IMR-90 (cell line): ENCODE data around the gene CD151. TPM values are rescaled to one million over a fixed set of nuclear protein-coding genes. Genes with fewer than 3 reads are reported as not detected.

Experiments used
- ATAC-seq: fragments of 200-7000 bp; cut with Tn5 transposase; 2 replicates; pipeline ENCODE4 v1.9.1; 2020; ENCODE audit warnings: low read depth, mild to moderate bottlenecking, moderate library complexity
- BruUV-seq: library from RNA; stranded (reverse); fragments of 400-500 nt; replicated peaks from 2 replicates; lab custom pipeline; 2021; lab: Mats Ljungman, UMichigan
- CTCF ChIA-PET: fragments of 300-600 bp; formaldehyde crosslinking; extraction: SDS; loops from one replicate; lab custom pipeline; 2021; ENCODE audit warnings: antibody characterized with exemption; lab: Yijun Ruan, JAX
- POLR2A ChIA-PET: fragments of 300-600 bp; sonication (Branson Sonifier 250); formaldehyde crosslinking; loops from one replicate; lab custom pipeline; 2022; ENCODE audit warnings: antibody characterized with exemption; ENCODE audit not compliant: unreplicated experiment; lab: Charles Lee
- DNase-seq: peaks from one replicate; pipeline ENCODE4 v3.0.0; 2013
- H2AFZ ChIP-seq: replicated peaks from 2 replicates; pipeline ENCODE3; 2013; ENCODE audit warnings: low read length, mild to moderate bottlenecking; ENCODE audit not compliant: poor library complexity
- H2AK5ac ChIP-seq: 2 replicates; pipeline ENCODE4 v1.6.1; 2013; ENCODE audit warnings: low read depth, low read length, inconsistent platforms
- H2AK9ac ChIP-seq: replicated peaks from 2 replicates; pipeline ENCODE3; 2013; ENCODE audit warnings: mild to moderate bottlenecking, low read depth, low read length, moderate library complexity; ENCODE audit not compliant: poor library complexity
- H2BK120ac ChIP-seq: 2 replicates; pipeline ENCODE4 v1.6.1; 2013; ENCODE audit warnings: low read depth, low read length, inconsistent platforms
- H2BK15ac ChIP-seq: 3 replicates; pipeline ENCODE4 v1.6.1; 2013; ENCODE audit warnings: low read depth, low read length, inconsistent platforms
- H2BK20ac ChIP-seq: 2 replicates; pipeline ENCODE4 v1.6.1; 2013; ENCODE audit warnings: low read depth, mild to moderate bottlenecking, inconsistent platforms, low read length, moderate library complexity
- H2BK5ac ChIP-seq: 2 replicates; pipeline ENCODE4 v1.6.1; 2013; ENCODE audit warnings: mild to moderate bottlenecking, low read depth, low read length, inconsistent platforms; ENCODE audit not compliant: poor library complexity, severe bottlenecking
- H3K14ac ChIP-seq: replicated peaks from 2 replicates; pipeline ENCODE4 v1.6.1; 2013; ENCODE audit warnings: low read depth, low read length, inconsistent platforms
- H3K18ac ChIP-seq: 2 replicates; pipeline ENCODE4 v1.6.1; 2013; ENCODE audit warnings: low read depth, low read length, control low read depth
- H3K23ac ChIP-seq: 2 replicates; pipeline ENCODE4 v1.6.1; 2013; ENCODE audit warnings: low read depth, low read length, inconsistent platforms
- H3K27ac ChIP-seq: 2 replicates; pipeline ENCODE4 v1.5.1; 2013; ENCODE audit warnings: mild to moderate bottlenecking, control low read depth, low read length; ENCODE audit not compliant: insufficient read depth
- H3K27me3 ChIP-seq: 2 replicates; pipeline ENCODE4 v1.6.1; 2013; ENCODE audit warnings: low read length; ENCODE audit not compliant: control insufficient read depth, insufficient read depth
- H3K36me3 ChIP-seq: 2 replicates; pipeline ENCODE4 v1.6.1; 2013; ENCODE audit warnings: low read length, mixed read lengths; ENCODE audit not compliant: control insufficient read depth, insufficient read depth
- H3K4ac ChIP-seq: 2 replicates; pipeline ENCODE4 v1.6.1; 2013; ENCODE audit warnings: low read depth, low read length, inconsistent platforms
- H3K4me1 ChIP-seq: 2 replicates; pipeline ENCODE4 v1.6.1; 2013; ENCODE audit warnings: low read length, mixed read lengths; ENCODE audit not compliant: control insufficient read depth, insufficient read depth
- H3K4me2 ChIP-seq: 2 replicates; pipeline ENCODE4 v1.6.1; 2013; ENCODE audit warnings: low read depth, mild to moderate bottlenecking, control low read depth, low read length, moderate library complexity
- H3K4me3 ChIP-seq: 2 replicates; pipeline ENCODE4 v1.5.1; 2013; ENCODE audit warnings: low read depth, mild to moderate bottlenecking, control low read depth, low read length, moderate library complexity; ENCODE audit not compliant: insufficient read depth
- H3K56ac ChIP-seq: 2 replicates; pipeline ENCODE4 v1.6.1; 2013; ENCODE audit warnings: low read length, inconsistent platforms; ENCODE audit not compliant: insufficient read depth; ENCODE audit errors: extremely low read depth
- H3K79me1 ChIP-seq, 2 experiments: 2 replicates each; pipeline ENCODE4 v1.6.1; 2013; ENCODE audit warnings: low read length in 2 of 2, inconsistent platforms in 1 of 2, low read depth in 1 of 2
- H3K9ac ChIP-seq: 2 replicates; pipeline ENCODE4 v1.6.1; 2013; ENCODE audit warnings: low read depth, low read length, control low read depth
- H3K9me1 ChIP-seq: 2 replicates; pipeline ENCODE4 v1.6.1; 2013; ENCODE audit warnings: low read length, inconsistent platforms; ENCODE audit not compliant: insufficient read depth
- H3K9me3 ChIP-seq: 2 replicates; pipeline ENCODE4 v1.6.1; 2013; ENCODE audit warnings: low read length; ENCODE audit not compliant: control insufficient read depth, insufficient read depth
- H4K20me1 ChIP-seq: 2 replicates; pipeline ENCODE4 v1.6.1; 2013; ENCODE audit warnings: low read length, inconsistent platforms; ENCODE audit not compliant: insufficient read depth
- H4K5ac ChIP-seq: 2 replicates; pipeline ENCODE4 v1.6.1; 2013; ENCODE audit warnings: mild to moderate bottlenecking, low read depth, low read length, control low read depth
- H4K8ac ChIP-seq, 2 experiments: 2 replicates each; pipeline ENCODE4 v1.6.1; 2013; ENCODE audit warnings: low read depth in 2 of 2, low read length in 2 of 2, control low read depth in 1 of 2, inconsistent platforms in 1 of 2
- H4K91ac ChIP-seq: 2 replicates; pipeline ENCODE4 v1.6.1; 2013; ENCODE audit warnings: low read depth, low read length, inconsistent platforms; ENCODE audit not compliant: insufficient read depth
- BHLHE40 ChIP-seq: fragments of 150-350 bp; IDR thresholded peaks from 2 replicates; pipeline ENCODE4 v1.6.1; 2016; ENCODE audit warnings: mild to moderate bottlenecking, low read depth, low read length
- CEBPB ChIP-seq: IDR thresholded peaks from 2 replicates; pipeline ENCODE4 v1.6.1; 2012; ENCODE audit warnings: low read depth, low read length, improper control_type of control experiment
- CHD1 ChIP-seq: IDR thresholded peaks from 2 replicates; pipeline ENCODE4 v1.6.1; 2012; ENCODE audit warnings: low read depth, low read length, improper control_type of control experiment
- CTCF ChIP-seq: conservative IDR thresholded peaks from 2 replicates; pipeline ENCODE4 v1.5.1; 2012; ENCODE audit warnings: mild to moderate bottlenecking, low read depth, low read length, improper control_type of control experiment
- ELK1 ChIP-seq: fragments of 150-350 bp; IDR thresholded peaks from 2 replicates; pipeline ENCODE4 v1.6.1; 2016; ENCODE audit warnings: low read depth, mild to moderate bottlenecking, low read length, moderate library complexity, borderline replicate concordance
- FOS ChIP-seq: fragments of 150-350 bp; IDR thresholded peaks from 2 replicates; pipeline ENCODE4 v1.6.1; 2016; ENCODE audit warnings: low read depth, low read length
- MAZ ChIP-seq: IDR thresholded peaks from 2 replicates; pipeline ENCODE4 v1.6.1; 2012; ENCODE audit warnings: low read depth, mild to moderate bottlenecking, low read length, improper control_type of control experiment, moderate library complexity, borderline replicate concordance
- MXI1 ChIP-seq: IDR thresholded peaks from 2 replicates; pipeline ENCODE4 v1.6.1; 2012; ENCODE audit warnings: low read depth, mild to moderate bottlenecking, low read length, moderate library complexity, borderline replicate concordance
- NFE2L2 ChIP-seq: fragments of 150-350 bp; IDR thresholded peaks from 2 replicates; pipeline ENCODE4 v1.6.1; 2016; ENCODE audit warnings: low read depth, mild to moderate bottlenecking, low read length
- POLR2A ChIP-seq: IDR thresholded peaks from 2 replicates; pipeline ENCODE4 v1.6.1; 2012; ENCODE audit warnings: mild to moderate bottlenecking, low read depth, low read length
- RAD21 ChIP-seq: IDR thresholded peaks from 2 replicates; pipeline ENCODE4 v1.6.1; 2012; ENCODE audit warnings: low read length, improper control_type of control experiment
- RCOR1 ChIP-seq: IDR thresholded peaks from 2 replicates; pipeline ENCODE4 v1.6.1; 2012; ENCODE audit warnings: mild to moderate bottlenecking, low read length, improper control_type of control experiment; ENCODE audit not compliant: insufficient replicate concordance
- RFX5 ChIP-seq: IDR thresholded peaks from 2 replicates; pipeline ENCODE4 v1.8.0; 2012; ENCODE audit warnings: low read depth, mild to moderate bottlenecking, low read length, moderate library complexity
- SMC3 ChIP-seq: fragments of 150-350 bp; IDR thresholded peaks from 2 replicates; pipeline ENCODE4 v1.6.1; 2016; ENCODE audit warnings: low read depth, mild to moderate bottlenecking, antibody characterized with exemption, low read length, moderate library complexity
- USF2 ChIP-seq: fragments of 150-350 bp; IDR thresholded peaks from 2 replicates; pipeline ENCODE4 v1.6.1; 2017; ENCODE audit warnings: mild to moderate bottlenecking, antibody characterized with exemption, low read length, low read depth
- WGBS, 2 experiments: methylation state at CpG; one replicate each; pipeline versions ENCODE4 v1.1.5 to v1.1.7; 2013; ENCODE audit warnings: missing lambda C conversion rate in 2 of 2; ENCODE audit not compliant: insufficient read length in 1 of 2; ENCODE audit errors: extremely low coverage in 2 of 2; 5-methylcytosine and 5-hydroxymethylcytosine counted together
- dilution Hi-C: fragments of 300-500 bp; cut with HindIII; formaldehyde crosslinking; loops from one replicate; pipeline ENCODE4 v1.14.3; 2018; ENCODE audit warnings: low sequenced_read_pairs; ENCODE audit not compliant: unreplicated experiment
- in situ Hi-C: fragments of 300-500 bp; cut with MboI; formaldehyde crosslinking; loops from 3 replicates; pipeline ENCODE4 v1.14.3; 2019; ENCODE audit warnings: low sequenced_read_pairs, inconsistent platforms, mixed read lengths
- intact Hi-C: fragments of 100-400 bp; cut with micrococcal nuclease; formaldehyde crosslinking; loops from 2 replicates; pipeline ENCODE4 v1.10.0; 2022
- polyA plus RNA-seq, 3 experiments: library from polyadenylated mRNA; depleted of rRNA; stranded (reverse); fragments of >200 nt; gene quantifications; 2 replicates each; pipeline ENCODE4 v1.2.3, GENCODE V29; 2012; ENCODE audit warnings: low replicate concordance in 1 of 3
- total RNA-seq: library from RNA; depleted of rRNA; stranded (reverse); fragments of >200 nt; gene quantifications from 2 replicates; pipeline ENCODE4 v1.2.3, GENCODE V29; 2012

Gene CD151
- total and polyA plus RNA-seq, 2 of the 4 experiments (the other 2 are of a cell fraction): 1,150 to 1,267 TPM

- dilution Hi-C loops (no loop called here), intact Hi-C loops (no loop called here), in situ Hi-C loops (no loop called here)
- no peak overlapping the region for H4K5ac ChIP-seq
- no peak overlapping the region for H2BK15ac ChIP-seq
- no peak overlapping the region for H2BK120ac ChIP-seq
- no peak overlapping the region for H3K4me3 ChIP-seq
- no peak overlapping the region for H2AK9ac ChIP-seq
- peaks cover 13% of the 10 kb centered on the region for H3K4me1 ChIP-seq
- no peak overlapping the region for H3K27ac ChIP-seq
- no peak overlapping the region for H2AFZ ChIP-seq
- ChIA-PET POLR2A (no interaction called here), CTCF (no interaction called here)
- H3K79me1 ChIP-seq: peaks cover 26 to 41% of the 10 kb centered on the region in 2 experiments
- peaks cover 30% of the 10 kb centered on the region for H3K36me3 ChIP-seq
- H2AK5ac ChIP-seq: no peak overlapping the region
- no peak overlapping the region for H2BK5ac ChIP-seq
- peaks cover 3% of the 10 kb centered on the region; the same call in 1 of the 2 replicates for H3K9me1 ChIP-seq
- no peak overlapping the region for H3K56ac ChIP-seq
- 83% methylated on average over 2 of the region's 11 CpGs; no CpG with 5 or more reads in 1 of the 2 experiments for WGBS, 2 experiments
- no peak overlapping the region; the same call in 1 of the 2 replicates for H3K4ac ChIP-seq
- no peak overlapping the region for H2BK20ac ChIP-seq
- H3K27me3 ChIP-seq: no peaks in the 10 kb centered on the region
- no peaks in the 10 kb centered on the region for H3K9me3 ChIP-seq
- DNase-seq (no peak), ATAC-seq (no peak)
- H3K4me2 ChIP-seq: no peak overlapping the region
- H3K23ac ChIP-seq: no peak overlapping the region
- H3K14ac ChIP-seq: no peak overlapping the region
- no peak overlapping the region for H3K9ac ChIP-seq
- no TSS peak for BruUV-seq
- no peak overlapping the region for H3K18ac ChIP-seq
- H4K91ac ChIP-seq: no peak overlapping the region
- peaks cover 40% of the 10 kb centered on the region for H4K20me1 ChIP-seq
- no peak overlapping the region for H4K8ac ChIP-seq
- TF ChIP-seq MAZ (no peak), NFE2L2 (no peak), FOS (no peak), CHD1 (no peak), RCOR1 (no peak), MXI1 (no peak), BHLHE40 (no peak), CEBPB (no peak), SMC3 (no peak), POLR2A (no peak; the same call in 1 of the 2 replicates), ELK1 (no peak), CTCF (no peak), USF2 (no peak), RAD21 (no peak), RFX5 (no peak)
Observed at GRCh38 chr11:815675-816432, 16.9 kb upstream of the CD151 start.
